GM04504 (cell line): ENCODE results near the gene ARHGAP15.

Source experiments
- DNase-seq: peaks from one replicate; pipeline ENCODE4 v3.0.0-alpha.2; 2012; ENCODE audit warnings: low read depth

ARHGAP15 gene

GRCh38 chr2:143690235-143690634 lies 561.0 kb downstream of the ARHGAP15 start:
- no peak for DNase-seq

DNA sequence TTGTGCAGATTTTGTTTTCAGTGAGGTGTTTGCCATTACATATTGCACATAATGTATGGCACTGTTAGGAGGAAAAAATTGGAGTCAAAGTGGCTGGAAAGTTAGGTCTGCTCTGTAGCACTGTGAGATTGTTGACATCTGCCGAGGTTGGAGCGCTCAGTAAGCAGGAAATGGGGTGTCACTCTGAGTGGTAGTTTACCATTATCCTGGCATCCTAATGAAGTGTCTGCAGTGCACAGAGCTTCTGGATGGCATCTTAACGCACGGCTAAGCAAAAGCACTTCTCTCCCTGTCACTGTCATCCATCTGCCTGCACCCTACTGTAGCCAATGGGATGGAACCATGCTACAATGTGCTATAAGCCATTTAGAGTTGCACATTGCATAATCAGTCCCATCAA lies 561.9 kb downstream of the ARHGAP15 start:
- DNase-seq: no peak

GRCh38 chr2:143692162-143692561 lies 562.9 kb downstream of the ARHGAP15 start:
- DNase-seq: no peak

DNA sequence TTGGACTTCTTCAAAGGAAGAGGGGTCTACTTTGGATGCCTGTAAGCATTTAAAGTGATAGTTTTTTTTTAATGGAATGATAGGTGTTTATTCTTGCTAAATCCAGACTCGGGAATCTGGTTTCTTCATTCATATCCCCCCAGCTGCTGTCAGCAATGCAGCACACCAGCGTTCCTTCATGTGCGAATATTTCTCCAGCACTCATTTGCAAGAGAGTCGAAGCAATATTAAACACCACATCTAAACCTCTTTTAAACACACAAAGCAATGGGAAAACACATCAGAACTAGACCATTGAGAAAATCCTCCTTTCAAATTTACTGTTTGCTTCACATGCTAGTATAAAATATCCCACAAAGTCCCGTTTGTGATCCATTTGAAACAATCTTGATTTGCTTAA lies 563.7 kb downstream of the ARHGAP15 start:
- DNase-seq: no peak

DNA sequence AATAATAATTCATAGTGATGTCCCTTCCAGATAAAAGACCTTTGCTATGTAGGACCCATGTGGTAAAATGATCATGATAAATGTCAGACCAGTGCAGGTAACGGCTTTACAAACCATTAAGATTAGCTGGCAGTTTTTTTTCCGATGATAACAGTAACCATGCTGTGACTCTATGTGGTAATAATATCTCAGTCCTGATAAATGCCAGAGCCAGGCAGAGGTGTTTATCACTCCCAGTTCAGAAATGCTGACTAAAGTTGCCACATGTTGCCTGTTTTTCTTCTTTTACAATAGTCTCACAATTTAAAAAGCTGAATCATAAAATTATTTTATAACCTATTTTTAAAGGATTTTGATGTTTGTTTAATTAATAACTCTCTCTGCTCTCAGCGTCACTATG lies 565.1 kb downstream of the ARHGAP15 start:
- DNase-seq: no peak

GRCh38 chr2:143696651-143697050 lies 567.4 kb downstream of the ARHGAP15 start:
- DNase-seq: no peak

GRCh38 chr2:143697744-143698143 lies 568.5 kb downstream of the ARHGAP15 start:
- no peak for DNase-seq

DNA sequence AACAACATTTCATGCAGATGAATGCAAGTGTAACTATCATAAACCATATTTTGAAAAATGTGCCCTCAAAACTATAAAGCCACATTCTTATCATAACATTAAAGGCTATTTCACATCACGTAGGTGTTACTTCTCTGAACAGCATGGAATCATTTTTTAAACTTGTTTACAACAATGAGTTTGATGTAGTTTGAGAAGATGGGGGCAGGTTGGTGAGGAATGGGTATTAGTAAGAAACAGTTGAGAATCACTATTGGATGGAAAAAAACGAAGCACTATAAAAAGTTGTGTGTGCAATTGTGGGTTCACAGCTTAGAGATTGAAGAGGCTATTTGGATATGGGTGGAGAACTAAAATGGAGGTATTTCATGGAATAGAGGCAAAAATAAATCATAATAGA lies 569.1 kb downstream of the ARHGAP15 start:
- no peak for DNase-seq

DNA sequence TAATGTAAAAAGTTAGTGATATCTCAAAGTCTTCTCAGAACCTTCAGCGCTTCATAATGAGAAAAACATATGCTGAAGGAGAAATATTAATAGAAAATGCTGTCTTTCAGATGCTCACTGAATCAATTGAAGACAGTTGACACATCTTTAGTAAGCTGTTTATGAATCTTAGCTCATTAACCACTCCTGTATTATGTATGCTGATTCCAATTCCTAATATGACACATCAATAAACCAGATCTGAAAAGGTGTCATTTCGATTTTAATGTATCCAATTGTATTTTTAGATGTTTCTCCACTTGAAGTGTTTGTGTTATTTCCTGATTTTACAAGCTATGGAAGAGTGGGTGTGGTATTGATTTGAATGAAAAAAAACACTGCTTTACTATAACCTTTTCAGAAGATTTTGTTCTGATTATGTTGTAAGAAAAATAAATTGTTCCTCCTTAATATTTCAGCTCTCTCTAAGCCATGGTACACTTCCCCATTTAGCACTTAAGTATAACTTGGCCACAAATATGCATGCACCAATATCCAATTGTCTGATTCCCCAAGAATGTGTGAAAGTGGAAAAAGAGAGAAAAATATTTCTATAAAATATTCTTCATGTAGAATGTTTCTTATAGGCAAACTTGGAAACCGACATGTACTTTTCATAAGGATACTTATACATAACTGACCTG lies 569.8 kb downstream of the ARHGAP15 start:
- no peak for DNase-seq

- peak; percentile 19 for DNase-seq
Observed at GRCh38 chr2:143700865-143701264, 571.6 kb downstream of the ARHGAP15 start.

DNA sequence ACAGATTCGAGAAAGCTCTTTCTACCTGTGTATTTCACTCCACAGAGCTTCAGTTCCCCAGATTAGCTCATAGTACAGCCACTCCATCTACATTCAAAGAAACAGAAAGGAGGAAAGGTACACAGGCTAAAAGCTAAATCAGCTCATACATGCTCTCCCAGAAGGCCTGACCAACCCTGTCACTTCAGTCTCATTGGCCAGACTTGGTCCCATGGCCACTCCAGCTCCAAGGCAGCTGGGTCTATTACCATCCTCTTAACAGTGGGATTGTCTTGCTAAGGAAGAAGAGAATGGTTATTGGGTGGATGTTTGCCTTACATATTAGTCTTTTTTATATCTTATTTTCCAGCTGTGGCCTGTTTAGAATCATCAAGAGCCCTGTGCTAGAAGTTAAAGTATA lies 572.6 kb downstream of the ARHGAP15 start:
- no peak for DNase-seq

GRCh38 chr2:143702931-143703330 lies 573.7 kb downstream of the ARHGAP15 start:
- no peak for DNase-seq

DNA sequence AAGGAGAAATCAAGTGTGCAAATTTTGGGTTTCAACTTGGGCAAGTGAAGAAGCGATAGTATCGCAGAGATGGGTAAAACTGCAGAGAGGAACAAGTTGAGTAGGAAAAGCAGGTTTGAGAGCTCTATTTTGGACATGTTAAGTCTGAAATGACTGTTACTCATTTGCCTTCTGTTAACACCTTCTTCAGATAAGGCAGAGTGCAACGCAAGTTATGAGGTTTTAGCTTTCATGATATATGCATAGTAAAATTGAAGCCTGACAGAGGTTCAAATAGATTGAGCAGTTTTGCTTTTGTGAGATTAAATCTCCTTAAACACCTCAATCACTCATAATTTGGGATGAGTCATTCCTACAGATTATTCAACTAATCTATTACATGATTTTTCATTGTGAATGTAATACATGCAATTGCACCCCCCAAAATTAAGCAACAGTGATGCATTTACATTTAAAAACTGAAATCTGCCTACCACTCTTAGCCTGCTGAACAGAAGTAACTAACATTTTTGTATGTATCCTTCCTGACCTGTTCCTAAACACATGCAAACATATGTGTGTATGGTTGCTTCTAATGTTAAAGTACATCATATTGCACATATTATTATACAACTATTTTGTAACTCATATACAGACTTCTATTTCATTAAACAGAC lies 575.4 kb downstream of the ARHGAP15 start:
- no peak for DNase-seq

- no peak for DNase-seq
Observed at GRCh38 chr2:143705108-143705707, 576.0 kb downstream of the ARHGAP15 start.

GRCh38 chr2:143706354-143706753 lies 577.1 kb downstream of the ARHGAP15 start:
- no peak for DNase-seq

GRCh38 chr2:143708682-143709081 lies 579.5 kb downstream of the ARHGAP15 start:
- no peak for DNase-seq

GRCh38 chr2:143710196-143710595 lies 581.0 kb downstream of the ARHGAP15 start:
- no peak for DNase-seq

GRCh38 chr2:143710879-143711278 lies 581.7 kb downstream of the ARHGAP15 start:
- DNase-seq: no peak

GRCh38 chr2:143716522-143716921 lies 587.3 kb downstream of the ARHGAP15 start:
- DNase-seq: no peak

DNA sequence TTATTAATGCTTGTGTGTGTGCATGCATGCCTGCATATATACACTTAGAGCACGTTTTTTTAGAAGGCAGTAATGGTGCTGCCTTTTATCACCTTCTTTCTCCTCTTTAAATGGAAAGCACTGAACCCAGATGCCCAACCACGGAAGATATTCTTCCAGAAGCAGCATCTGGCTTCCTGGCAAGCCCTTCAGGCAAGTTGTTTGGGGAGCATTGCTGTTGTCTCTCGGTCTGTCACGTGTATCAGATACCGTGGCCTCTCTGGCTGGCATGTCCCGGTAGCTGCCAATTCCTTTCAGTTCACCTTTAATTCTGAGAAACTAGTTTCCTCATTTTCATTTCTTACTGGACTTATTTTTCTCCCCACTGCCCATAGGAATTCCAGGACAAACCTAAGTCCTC lies 587.8 kb downstream of the ARHGAP15 start:
- DNase-seq: no peak

DNA sequence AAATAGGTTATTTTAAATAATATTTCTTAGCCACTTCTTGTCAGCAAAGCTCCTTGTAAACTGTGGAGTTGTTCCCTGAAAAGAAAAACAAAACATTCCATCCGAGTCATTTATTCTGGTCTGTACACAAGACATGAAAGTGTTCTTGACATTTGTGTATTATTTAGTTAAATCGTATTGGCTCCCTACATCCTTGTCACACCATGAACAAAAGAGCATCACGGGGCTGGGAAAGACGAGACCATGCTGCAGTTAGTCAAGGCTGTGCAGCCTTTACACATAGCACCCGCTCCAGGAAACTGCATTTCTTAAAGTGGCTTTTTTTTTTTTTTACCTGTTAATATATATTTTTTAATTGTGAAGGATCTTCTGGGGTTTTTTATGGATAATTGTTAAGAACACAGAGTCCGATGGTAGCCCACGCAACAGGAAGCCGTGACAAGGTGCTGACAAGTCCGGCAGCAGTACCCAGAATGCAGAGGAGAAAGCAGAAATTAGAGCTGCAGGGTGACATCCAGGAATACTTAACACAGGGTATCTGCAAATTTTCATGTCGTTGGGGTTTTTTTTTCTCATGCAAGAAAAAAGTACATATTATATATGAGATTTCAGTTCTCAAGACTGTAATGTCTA lies 588.4 kb downstream of the ARHGAP15 start:
- no peak for DNase-seq

GRCh38 chr2:143718745-143719144 lies 589.5 kb downstream of the ARHGAP15 start:
- no peak for DNase-seq

GRCh38 chr2:143719406-143719805 lies 590.2 kb downstream of the ARHGAP15 start:
- DNase-seq: no peak
